ENCODE results near the gene SNX32.
A peak's percentile ranks its signal among the peaks of the same experiment; 100 is the strongest.
"Not testable (repeated sequence)": the region's sequence is repeated elsewhere in the genome, so short reads cannot be mapped to it uniquely, and the experiment has no call there.

SNX32 gene

GRCh38 chr11:65885808-65886536, 52.2 kb downstream of the SNX32 start:
- no peak for DNase-seq (ENCODE audit: low read depth)

GRCh38 chr11:65886826-65887722, 53.3 kb downstream of the SNX32 start:
- DNase-seq (ENCODE audit: low read depth) = no peak

GRCh38 chr11:65887723-65888162, 54.0 kb downstream of the SNX32 start:
- no peak for DNase-seq (ENCODE audit: low read depth)

- peak; percentile 97 for DNase-seq (ENCODE audit: low read depth)
Measured at GRCh38 chr11:65888163-65888814, 54.5 kb downstream of the SNX32 start, which contains the start of gene FIBP. Gene FIBP (minus strand): TSS chr11:65888471. CDS start chr11:65888418, 53 bp downstream.

- peak; percentile 96 for DNase-seq (ENCODE audit: low read depth)
Measured at GRCh38 chr11:65890324-65891218, 56.8 kb downstream of the SNX32 start, which contains the start of gene CCDC85B. Gene CCDC85B (plus strand): TSS chr11:65890673. CDS start chr11:65890784, 111 bp downstream.

GRCh38 chr11:65891219-65892136, 57.7 kb downstream of the SNX32 start:
- no peak for DNase-seq (ENCODE audit: low read depth)

- DNase-seq (ENCODE audit: low read depth) = not testable (repeated sequence)
Measured at GRCh38 chr11:65892137-65892540, 58.4 kb downstream of the SNX32 start.

GRCh38 chr11:65892661-65893317, 59.0 kb downstream of the SNX32 start:
- no peak for DNase-seq (ENCODE audit: low read depth)

- DNase-seq (ENCODE audit: low read depth) = no peak
Measured at GRCh38 chr11:65894034-65894591, 60.4 kb downstream of the SNX32 start.

GRCh38 chr11:65895482-65895981, 61.8 kb downstream of the SNX32 start:
- no peak for DNase-seq (ENCODE audit: low read depth)

GRCh38 chr11:65896034-65896999, 62.6 kb downstream of the SNX32 start:
- DNase-seq (ENCODE audit: low read depth) = no peak

GRCh38 chr11:65897020-65897471, 63.3 kb downstream of the SNX32 start:
- DNase-seq (ENCODE audit: low read depth) = no peak

- no peak for DNase-seq (ENCODE audit: low read depth)
Measured at GRCh38 chr11:65898656-65899355, 65.0 kb downstream of the SNX32 start.

GRCh38 chr11:65899356-65900124, 65.8 kb downstream of the SNX32 start:
- DNase-seq (ENCODE audit: low read depth) = no peak

GRCh38 chr11:65900125-65900898, 66.5 kb downstream of the SNX32 start, which contains the start of gene FOSL1:
Gene FOSL1 (minus strand): TSS chr11:65900388. CDS start chr11:65900339, 49 bp downstream.
- DNase-seq (ENCODE audit: low read depth) = peak; percentile 91

GRCh38 chr11:65900899-65901180, 67.1 kb downstream of the SNX32 start:
- no peak for DNase-seq (ENCODE audit: low read depth)

All from CMK (cell line).